Activated CD8-positive, alpha-beta T cell treated with anti-CD3 and anti-CD28 coated beads, Interleukin-2, amount 10 ng/mL, durations not matched to agents 7 days and 5 days (primary cell): ENCODE measurements around the gene ONECUT1. TPM values are rescaled to one million over a fixed set of nuclear protein-coding genes. Genes with fewer than 3 reads are reported as not detected.

ENCODE experiments used
- ATAC-seq: fragments of 150-1000 bp; cut with Tn5 transposase; one replicate; pipeline ENCODE4 v1.10.0; 2021; ENCODE audit warnings: moderate library complexity
- CTCF ChIA-PET: fragments of 350-600 bp; sonication (Branson Sonifier 250); formaldehyde crosslinking; loops from one replicate; lab custom pipeline; 2021; ENCODE audit warnings: antibody characterized with exemption; lab: Charles Lee
- POLR2A ChIA-PET: fragments of 350-600 bp; sonication (Branson Sonifier 250); formaldehyde crosslinking; loops from one replicate; lab custom pipeline; 2021; ENCODE audit warnings: antibody characterized with exemption; lab: Charles Lee
- DNase-seq: peaks from one replicate; pipeline ENCODE4 v3.0.0-alpha.2; 2020
- H3K27ac Mint-ChIP-seq: one replicate; pipeline ENCODE4 v1.8.0; 2021; ENCODE audit warnings: mild to moderate bottlenecking, mixed read lengths
- H3K27me3 Mint-ChIP-seq: one replicate; pipeline ENCODE4 v1.8.0; 2021; ENCODE audit warnings: low read depth, mixed read lengths
- H3K36me3 Mint-ChIP-seq: one replicate; pipeline ENCODE4 v1.8.0; 2021; ENCODE audit warnings: low read depth, mixed read lengths
- H3K4me1 Mint-ChIP-seq: one replicate; pipeline ENCODE4 v1.8.0; 2021; ENCODE audit warnings: low read depth, mixed read lengths
- H3K4me3 Mint-ChIP-seq: one replicate; pipeline ENCODE4 v1.8.0; 2021; ENCODE audit warnings: mild to moderate bottlenecking, mixed read lengths
- H3K9me3 Mint-ChIP-seq: one replicate; pipeline ENCODE4 v1.8.0; 2022; ENCODE audit warnings: mixed read lengths; ENCODE audit not compliant: insufficient read depth
- total RNA-seq, 2 experiments: library from RNA; stranded (reverse); gene quantifications; one replicate each; pipeline ENCODE4 v1.2.3, GENCODE V29; 2021

Gene ONECUT1
- total RNA-seq, 2 experiments from 2014 or later: not detected

DNA sequence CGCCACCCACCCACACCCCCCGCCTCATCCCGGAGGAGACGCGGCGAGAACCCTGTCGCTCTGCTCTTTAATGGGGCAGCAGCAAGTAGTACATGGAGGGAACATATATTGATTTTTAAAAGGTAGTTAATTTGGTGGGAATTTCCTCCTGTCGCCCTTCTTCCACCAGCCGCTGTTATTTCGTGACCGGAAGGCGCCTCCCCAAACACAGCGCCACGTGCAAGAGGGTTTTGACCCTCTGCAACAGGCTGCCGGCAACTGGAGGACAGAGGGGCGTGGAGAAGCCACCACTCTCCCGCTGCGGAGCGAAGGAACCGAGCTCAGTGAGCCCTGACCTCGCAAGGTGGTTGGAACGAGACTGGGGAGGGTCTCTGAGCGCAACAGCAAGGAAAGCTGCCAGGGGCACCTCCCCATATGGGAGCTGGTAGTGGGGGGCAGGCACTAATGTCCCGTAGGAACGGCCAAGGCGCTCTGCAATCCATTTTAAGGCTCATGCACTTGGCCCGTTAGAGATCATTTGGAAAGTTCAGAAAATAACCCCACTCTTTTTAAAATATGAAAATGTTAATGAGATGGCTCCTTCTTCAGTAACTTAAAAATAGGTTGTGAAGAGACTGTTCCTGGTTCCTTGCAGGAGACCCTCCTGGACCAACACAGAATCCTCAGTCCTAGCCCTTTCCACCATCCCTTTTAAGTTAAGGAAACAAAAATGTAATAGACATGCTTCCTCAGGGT is 4.3 kb downstream of the ONECUT1 start:
- Mint-ChIP-seq H3K27me3 (peaks cover 82% of the 10 kb centered on the region), H3K9me3 (no peaks in the 10 kb centered on the region), H3K4me3 (peak overlapping the region; percentile 28), H3K36me3 (no peaks in the 10 kb centered on the region), H3K27ac (no peak overlapping the region), H3K4me1 (peaks cover 9% of the 10 kb centered on the region)
- DNase-seq (no peak), ATAC-seq (no peak)
- ChIA-PET POLR2A (no interaction called here), CTCF (no interaction called here)

- H3K4me1 Mint-ChIP-seq: peaks cover 17% of the 10 kb centered on the region
- H3K27ac Mint-ChIP-seq: no peak overlapping the region
- H3K9me3 Mint-ChIP-seq: no peaks in the 10 kb centered on the region
- H3K27me3 Mint-ChIP-seq: peaks cover 84% of the 10 kb centered on the region
- ATAC-seq (no peak), DNase-seq (no peak)
- no peaks in the 10 kb centered on the region for H3K36me3 Mint-ChIP-seq
- CTCF ChIA-PET: no interaction called here
- POLR2A ChIA-PET: no interaction called here
- H3K4me3 Mint-ChIP-seq: no peak overlapping the region
These were observed 5.1 kb downstream of the ONECUT1 start for GRCh38 chr15:52784799-52785671.

GRCh38 chr15:52783929-52784798 is 6.0 kb downstream of the ONECUT1 start:
- peak; percentile 35 for DNase-seq
- peaks cover 82% of the 10 kb centered on the region for H3K27me3 Mint-ChIP-seq
- ATAC-seq: no peak
- ChIA-PET CTCF (interaction anchor here (1.0 to 2.0 kb wide), 2 partner anchors 9 to 28 kb away, joined by 3 to 12 read pairs; no protein-coding TSS in a partner anchor), POLR2A (no interaction called here)
- no peak overlapping the region for H3K4me3 Mint-ChIP-seq
- no peak overlapping the region for H3K27ac Mint-ChIP-seq
- no peaks in the 10 kb centered on the region for H3K36me3 Mint-ChIP-seq
- no peaks in the 10 kb centered on the region for H3K9me3 Mint-ChIP-seq
- peaks cover 14% of the 10 kb centered on the region for H3K4me1 Mint-ChIP-seq

GRCh38 chr15:52783191-52783829 is 6.8 kb downstream of the ONECUT1 start:
- DNase-seq: no peak
- ChIA-PET CTCF (interaction anchor here (1.0 to 2.6 kb wide), 5 partner anchors 10 to 528 kb away, joined by 3 to 12 read pairs (median 5); no protein-coding TSS in a partner anchor), POLR2A (no interaction called here)
- peaks cover 78% of the 10 kb centered on the region for H3K27me3 Mint-ChIP-seq
- no peak for ATAC-seq
- H3K36me3 Mint-ChIP-seq: no peaks in the 10 kb centered on the region
- H3K4me1 Mint-ChIP-seq: peaks cover 13% of the 10 kb centered on the region
- H3K4me3 Mint-ChIP-seq: no peak overlapping the region
- H3K9me3 Mint-ChIP-seq: no peaks in the 10 kb centered on the region
- no peak overlapping the region for H3K27ac Mint-ChIP-seq

DNA sequence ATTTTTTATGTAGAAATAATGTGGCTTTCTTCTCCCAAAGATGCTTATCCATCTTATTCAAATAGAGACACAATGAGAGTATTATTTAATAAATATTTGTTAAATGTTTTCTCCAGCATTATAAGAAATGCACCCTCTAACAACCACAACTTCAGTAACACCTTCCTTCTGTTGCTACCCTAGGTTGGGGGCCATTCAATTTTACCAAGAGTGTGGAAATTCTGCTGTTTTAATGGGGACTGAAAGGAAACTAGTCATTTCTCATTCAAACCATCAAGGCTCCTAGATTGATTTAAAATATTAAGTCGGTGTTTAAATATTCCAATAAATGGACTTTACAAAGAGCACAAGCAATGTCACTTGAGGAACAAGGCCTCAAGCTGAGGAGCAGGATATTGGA is 7.6 kb downstream of the ONECUT1 start:
- CTCF ChIA-PET: interaction anchor here (1.0 to 2.6 kb wide), 6 partner anchors 10 to 528 kb away, joined by 3 to 12 read pairs (median 4); no protein-coding TSS in a partner anchor
- POLR2A ChIA-PET: no interaction called here
- H3K4me3 Mint-ChIP-seq: no peak overlapping the region
- no peaks in the 10 kb centered on the region for H3K36me3 Mint-ChIP-seq
- no peak for ATAC-seq
- peaks cover 13% of the 10 kb centered on the region for H3K4me1 Mint-ChIP-seq
- no peaks in the 10 kb centered on the region for H3K9me3 Mint-ChIP-seq
- H3K27ac Mint-ChIP-seq: no peak overlapping the region
- no peak for DNase-seq
- H3K27me3 Mint-ChIP-seq: peaks cover 77% of the 10 kb centered on the region

- ChIA-PET CTCF (interaction anchor here (0.6 to 1.2 kb wide), 9 partner anchors 9 to 731 kb away, joined by 3 to 5 read pairs (median 4); no protein-coding TSS in a partner anchor), POLR2A (no interaction called here)
- Mint-ChIP-seq H3K36me3 (no peaks in the 10 kb centered on the region), H3K9me3 (no peaks in the 10 kb centered on the region), H3K4me3 (peak overlapping the region; percentile 44), H3K4me1 (peaks cover 13% of the 10 kb centered on the region), H3K27ac (no peak overlapping the region), H3K27me3 (peaks cover 73% of the 10 kb centered on the region)
- peak; percentile 53 for ATAC-seq
- peak; percentile 77 for DNase-seq
These were observed 9.8 kb downstream of the ONECUT1 start for GRCh38 chr15:52780172-52780980.

DNA sequence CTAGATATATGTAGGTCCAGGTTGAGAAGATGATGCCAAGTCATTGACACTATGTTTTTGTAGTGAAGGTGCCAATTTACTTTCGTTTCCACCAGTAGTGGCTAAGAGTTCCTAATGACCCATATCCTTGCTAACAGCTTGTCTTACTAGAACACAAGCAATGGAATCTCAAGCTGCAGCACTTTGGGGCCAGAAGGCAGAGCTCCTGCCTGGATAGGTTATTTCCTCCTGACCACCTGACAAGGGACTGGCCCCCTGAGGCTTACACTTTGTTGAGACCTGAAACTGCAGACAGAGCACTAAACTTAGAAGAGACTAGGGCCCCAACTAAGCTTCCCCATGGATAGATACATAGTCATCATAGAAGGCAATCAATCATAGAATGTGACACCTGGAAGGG is 11.7 kb downstream of the ONECUT1 start:
- DNase-seq: no peak
- H3K4me3 Mint-ChIP-seq: no peak overlapping the region
- no peaks in the 10 kb centered on the region for H3K36me3 Mint-ChIP-seq
- no peak overlapping the region for H3K27ac Mint-ChIP-seq
- no peak for ATAC-seq
- ChIA-PET CTCF (interaction anchor here (1.4 kb wide), 1 partner anchor 26 kb away, joined by 4 read pairs; no protein-coding TSS in a partner anchor), POLR2A (no interaction called here)
- peaks cover 62% of the 10 kb centered on the region for H3K27me3 Mint-ChIP-seq
- H3K9me3 Mint-ChIP-seq: no peaks in the 10 kb centered on the region
- H3K4me1 Mint-ChIP-seq: peaks cover 11% of the 10 kb centered on the region

- Mint-ChIP-seq H3K4me1 (no peaks in the 10 kb centered on the region), H3K27me3 (peaks cover 46% of the 10 kb centered on the region), H3K9me3 (no peaks in the 10 kb centered on the region), H3K4me3 (no peak overlapping the region), H3K36me3 (no peaks in the 10 kb centered on the region), H3K27ac (no peak overlapping the region)
- DNase-seq (no peak), ATAC-seq (no peak)
- CTCF ChIA-PET: no interaction called here
- POLR2A ChIA-PET: no interaction called here
These were observed 17.4 kb downstream of the ONECUT1 start for GRCh38 chr15:52772766-52773165.

DNA sequence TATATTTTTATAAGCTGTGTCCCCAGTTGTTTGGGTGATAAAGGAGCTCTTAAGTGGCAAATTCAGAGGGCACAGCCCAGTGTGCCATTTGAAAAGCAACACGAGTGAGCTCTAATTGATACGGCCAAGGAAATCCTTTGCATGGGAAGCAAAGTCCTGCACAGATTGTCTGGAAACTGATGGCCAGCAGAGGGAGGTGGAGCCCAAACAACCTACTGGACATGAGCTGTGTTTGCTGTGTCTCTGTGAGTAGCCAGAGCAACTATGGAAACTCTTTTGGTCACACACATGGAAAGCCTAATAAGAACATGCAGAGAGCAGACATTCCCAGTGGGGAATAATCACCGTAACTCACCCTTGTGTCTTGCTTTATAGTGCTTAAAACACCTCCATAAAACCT is 24.4 kb downstream of the ONECUT1 start:
- Mint-ChIP-seq H3K27me3 (peaks cover 25% of the 10 kb centered on the region), H3K4me3 (no peak overlapping the region), H3K36me3 (no peaks in the 10 kb centered on the region), H3K9me3 (no peaks in the 10 kb centered on the region), H3K27ac (no peak overlapping the region), H3K4me1 (no peaks in the 10 kb centered on the region)
- no peak for ATAC-seq
- ChIA-PET CTCF (no interaction called here), POLR2A (interaction anchor here (0.6 to 1.4 kb wide), 2 partner anchors 12 to 327 kb away, joined by 3 to 4 read pairs; no protein-coding TSS in a partner anchor)
- no peak for DNase-seq

DNA sequence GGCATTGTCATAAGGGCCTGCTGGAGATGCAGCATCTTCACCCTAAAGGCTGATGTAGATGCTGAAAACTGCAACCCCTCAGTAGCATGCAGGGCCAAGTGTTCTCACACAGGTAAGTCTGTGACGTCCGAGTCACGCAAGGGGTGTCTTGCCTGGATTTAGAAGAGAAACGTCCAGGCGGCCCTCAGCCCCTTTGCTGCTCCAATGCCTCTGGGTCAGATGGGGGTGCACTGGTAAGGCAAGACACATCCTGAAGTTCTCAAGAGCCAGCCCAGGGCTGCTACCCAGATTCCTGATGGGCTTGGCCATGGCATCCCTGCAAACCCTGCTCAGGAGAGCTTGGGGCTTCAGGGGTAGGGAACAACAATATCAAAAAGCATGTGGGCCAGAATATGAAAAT is 25.4 kb downstream of the ONECUT1 start:
- H3K4me3 Mint-ChIP-seq: no peak overlapping the region
- no peaks in the 10 kb centered on the region for H3K36me3 Mint-ChIP-seq
- ChIA-PET CTCF (interaction anchor here (1.5 kb wide), 1 partner anchor 15 kb away, joined by 5 read pairs; no protein-coding TSS in a partner anchor), POLR2A (no interaction called here)
- ATAC-seq (no peak), DNase-seq (no peak)
- peaks cover 29% of the 10 kb centered on the region for H3K27me3 Mint-ChIP-seq
- no peak overlapping the region for H3K27ac Mint-ChIP-seq
- no peaks in the 10 kb centered on the region for H3K9me3 Mint-ChIP-seq
- no peaks in the 10 kb centered on the region for H3K4me1 Mint-ChIP-seq
